ENCODE data around the gene SGCD.

SGCD gene

DNA sequence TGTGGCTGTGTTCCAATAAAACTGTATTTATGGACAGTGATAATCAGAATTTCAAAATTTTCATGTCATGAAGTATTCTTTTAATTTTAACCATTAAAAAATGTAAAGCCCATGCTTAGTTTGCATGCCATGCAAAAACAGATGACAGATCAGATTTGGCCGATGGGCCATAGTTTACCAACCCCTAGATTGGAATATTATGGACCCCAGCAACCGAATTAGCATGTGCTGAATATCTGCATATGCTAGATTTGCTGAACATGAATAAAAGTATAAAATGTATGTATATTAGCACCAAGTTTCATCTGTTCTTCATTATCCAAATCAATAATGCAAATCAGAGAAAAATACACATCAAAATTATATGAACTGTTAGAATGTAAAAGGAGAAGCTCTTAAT is 364.6 kb downstream of the SGCD start:
- DNase-seq (ENCODE audit: low spot score), result no peak

DNA sequence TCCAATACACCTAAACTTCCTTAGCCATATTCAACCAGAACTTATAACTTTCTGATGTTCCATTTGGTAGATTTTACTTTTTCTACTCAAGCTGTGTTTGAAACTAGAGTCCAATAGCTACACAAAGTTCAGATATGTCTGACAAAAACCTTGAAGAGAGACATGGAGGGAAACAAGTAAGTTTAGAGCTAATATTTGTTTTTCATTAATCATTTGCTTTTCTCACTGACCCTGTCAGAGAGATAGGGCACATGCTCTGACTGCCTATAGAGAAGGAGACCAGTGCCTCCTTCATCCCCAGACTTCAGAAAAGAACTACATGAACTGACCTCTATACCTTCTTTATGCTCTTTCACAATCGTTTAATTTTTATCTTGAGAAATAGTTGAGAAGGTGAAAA is 366.1 kb downstream of the SGCD start:
- no peak for DNase-seq (ENCODE audit: low spot score)

- no peak for DNase-seq (ENCODE audit: low spot score)
These were observed 367.6 kb downstream of the SGCD start for GRCh38 chr5:156694598-156694997.

- DNase-seq (ENCODE audit: low spot score), result no peak
These were observed 368.8 kb downstream of the SGCD start for GRCh38 chr5:156695774-156696173.

DNA sequence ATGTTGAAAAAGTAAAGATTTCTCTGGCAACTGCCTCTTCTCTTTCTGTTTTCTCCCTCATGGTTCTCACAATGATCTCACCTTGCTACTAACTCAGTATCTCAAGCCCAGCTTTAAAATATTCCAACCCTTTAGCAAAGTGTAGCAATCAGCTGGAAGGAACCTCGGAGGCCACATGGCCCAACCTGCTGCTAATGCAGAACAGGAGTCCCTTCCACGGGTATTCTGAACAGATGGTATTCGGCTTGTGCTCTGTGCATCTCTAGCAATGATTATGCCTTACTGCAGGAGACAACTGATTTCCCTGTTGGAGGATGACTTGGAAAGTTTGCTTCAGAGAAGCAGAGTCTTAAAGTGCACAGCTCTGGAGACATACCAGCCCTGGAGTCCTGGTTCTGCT is 371.4 kb downstream of the SGCD start:
- peak; percentile 24 for DNase-seq (ENCODE audit: low spot score)

DNA sequence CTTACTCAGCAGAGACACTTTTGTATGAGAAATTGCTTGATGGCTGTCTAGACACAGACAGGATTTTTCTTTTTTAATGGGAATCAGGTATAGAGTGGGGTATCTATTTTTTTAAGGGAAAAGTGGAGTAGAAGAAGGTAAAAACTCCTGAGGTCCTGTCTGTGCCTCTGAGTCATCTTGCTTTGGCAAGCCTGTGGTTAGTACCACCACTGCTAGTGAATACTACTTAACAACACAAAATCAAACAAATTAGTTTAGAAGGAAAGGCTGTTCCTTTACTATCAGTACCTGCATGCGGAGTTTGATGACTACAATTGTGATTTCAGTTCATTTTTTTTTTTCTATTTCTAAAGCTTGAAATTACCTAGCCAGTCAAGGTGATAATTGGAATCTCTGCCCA is 372.2 kb downstream of the SGCD start:
- DNase-seq (ENCODE audit: low spot score), result no peak

DNA sequence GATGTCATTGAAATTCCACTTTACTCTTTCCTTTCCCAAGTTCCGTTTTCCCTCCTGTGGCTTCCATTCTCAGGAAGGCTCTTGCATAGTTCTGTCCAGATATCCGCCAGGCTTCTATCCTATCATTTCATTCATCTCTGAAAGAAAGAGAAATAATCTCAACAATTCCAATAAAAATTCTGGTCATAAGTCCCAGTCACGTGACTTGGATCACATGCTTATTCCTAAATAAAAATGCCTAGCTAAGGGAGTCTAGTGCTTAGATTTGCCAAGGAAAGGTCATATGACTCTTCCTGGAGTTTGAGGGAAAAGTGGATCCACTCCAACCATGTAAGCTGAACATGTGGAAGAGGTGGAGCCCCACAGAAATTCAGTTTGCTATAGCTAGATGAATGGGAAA is 377.2 kb downstream of the SGCD start:
- DNase-seq (ENCODE audit: low spot score), result no peak

DNA sequence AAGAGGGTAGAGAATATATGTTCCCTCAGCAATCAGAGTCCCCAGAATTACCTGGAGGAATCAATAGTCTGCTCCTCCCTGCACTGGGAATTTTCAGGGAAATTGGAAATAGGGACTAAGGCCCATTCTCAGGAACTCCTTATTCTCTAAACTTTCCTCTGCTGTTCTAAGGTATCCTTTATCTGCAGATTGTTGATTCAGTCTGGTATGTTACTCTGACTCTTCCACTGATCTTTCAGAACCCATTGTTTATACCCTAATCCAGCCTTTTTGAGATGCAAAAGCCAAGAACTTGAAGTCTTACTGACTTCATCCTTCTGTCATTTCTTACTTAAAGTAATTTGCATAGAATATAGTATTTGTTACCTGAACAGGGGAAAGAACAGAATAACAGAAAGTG is 379.7 kb downstream of the SGCD start:
- DNase-seq (ENCODE audit: low spot score), result no peak

DNA sequence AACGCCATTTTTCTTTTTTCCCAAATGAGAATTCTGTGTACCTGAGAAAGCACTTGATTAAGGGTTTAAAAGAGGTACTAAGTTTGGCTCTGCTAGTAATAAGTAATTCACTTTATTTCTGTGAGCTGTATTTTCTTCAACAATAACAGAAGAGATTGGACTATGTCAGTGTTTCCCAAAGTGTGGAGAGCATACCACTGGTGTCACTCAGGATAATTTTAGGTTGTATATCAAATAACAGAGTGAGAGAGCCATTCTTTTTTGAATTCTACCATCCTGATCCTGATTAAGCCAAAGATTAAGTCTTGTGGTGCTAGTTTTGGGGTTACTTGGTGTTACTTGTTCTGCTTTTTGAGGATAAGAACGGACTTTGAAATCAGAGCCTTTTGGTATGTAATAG is 380.8 kb downstream of the SGCD start:
- DNase-seq (ENCODE audit: low spot score), result no peak

DNA sequence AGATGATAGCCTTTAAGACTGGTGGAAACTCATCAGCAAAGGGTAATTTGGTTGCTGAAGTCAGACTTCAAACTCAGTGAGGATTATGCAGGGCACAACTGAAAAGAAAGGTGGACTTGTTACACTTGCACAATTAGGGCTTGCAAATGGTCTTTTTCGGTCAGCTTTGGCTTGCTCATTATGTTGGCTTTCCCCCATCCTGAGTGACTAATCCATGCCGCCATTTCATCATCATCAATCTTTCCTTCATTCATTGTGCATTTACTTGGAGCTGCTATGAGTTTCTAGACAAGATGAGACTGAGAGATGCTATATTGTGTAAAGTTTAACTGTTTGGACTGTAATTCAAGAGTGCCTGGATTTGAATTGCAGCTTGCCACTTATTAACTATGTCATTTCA is 388.3 kb downstream of the SGCD start:
- no peak for DNase-seq (ENCODE audit: low spot score)

DNA sequence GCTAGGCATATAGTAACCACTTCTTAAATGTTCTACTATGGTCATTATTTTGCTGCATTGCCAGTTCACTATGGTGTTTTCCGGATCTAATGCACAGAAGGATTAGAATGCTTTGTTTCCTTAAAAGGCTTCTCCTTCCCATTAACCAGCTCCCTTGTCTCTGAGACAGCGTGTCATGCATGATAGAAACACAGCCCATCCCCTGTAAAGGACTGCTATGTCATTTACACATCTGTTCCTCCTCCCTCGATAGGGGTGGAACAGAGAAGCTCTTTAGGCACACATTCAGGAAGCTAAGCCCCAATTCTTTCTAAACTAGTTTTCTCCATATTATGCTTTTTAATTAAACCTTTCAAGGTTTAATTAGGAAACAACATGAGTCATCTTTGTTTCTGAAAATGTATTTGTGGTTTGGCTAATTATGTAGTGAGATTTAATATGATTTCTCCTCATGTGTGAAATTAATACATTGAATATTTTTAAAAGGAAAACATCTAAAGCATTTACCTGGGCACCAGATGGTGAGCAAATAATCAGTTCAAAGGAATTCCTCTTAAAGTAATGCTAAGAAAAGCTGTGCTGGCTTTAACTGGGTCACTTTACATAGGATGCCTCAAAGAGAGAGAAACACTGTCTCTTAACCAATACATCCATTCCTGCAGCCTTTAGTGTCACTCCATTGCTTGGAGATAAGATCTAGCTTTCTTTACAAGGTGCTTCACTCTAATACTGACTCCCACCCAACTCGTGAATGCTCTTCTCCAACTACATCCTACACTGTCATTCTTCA is 389.8 kb downstream of the SGCD start:
- DNase-seq (ENCODE audit: low spot score), result no peak

- no peak for DNase-seq (ENCODE audit: low spot score)
These were observed 392.0 kb downstream of the SGCD start for GRCh38 chr5:156718985-156719384.

- no peak for DNase-seq (ENCODE audit: low spot score)
These were observed 395.4 kb downstream of the SGCD start for GRCh38 chr5:156722358-156722757.

DNA sequence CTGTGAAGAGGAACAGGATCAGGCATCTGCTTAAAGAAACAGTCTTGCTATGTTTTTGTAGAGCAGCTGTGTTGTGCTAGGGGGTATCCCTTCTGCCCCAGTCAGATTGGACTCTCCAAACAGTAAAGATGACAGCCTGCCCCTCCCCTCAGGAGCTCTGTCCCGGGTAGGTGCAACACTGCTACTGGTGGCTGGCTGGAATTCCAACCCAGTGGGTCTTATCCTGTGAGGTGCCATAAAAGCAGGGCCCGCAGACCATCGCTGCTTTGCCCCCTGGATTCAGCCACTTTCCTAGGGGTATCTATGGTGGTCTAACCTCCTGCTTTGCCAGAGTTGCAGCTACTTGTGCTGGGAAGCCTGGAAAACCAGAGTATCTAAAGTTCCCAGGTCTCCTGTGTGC is 408.5 kb downstream of the SGCD start:
- DNase-seq (ENCODE audit: low spot score), result no peak

GRCh38 chr5:156741516-156741915 is 414.6 kb downstream of the SGCD start:
- no peak for DNase-seq (ENCODE audit: low spot score)

- no peak for DNase-seq (ENCODE audit: low spot score)
These were observed 426.9 kb downstream of the SGCD start for GRCh38 chr5:156753846-156754245.

- no peak for DNase-seq (ENCODE audit: low spot score)
These were observed 428.6 kb downstream of the SGCD start for GRCh38 chr5:156755421-156756087.

- DNase-seq (ENCODE audit: low spot score), result peak; percentile 37
These were observed 431.2 kb downstream of the SGCD start for GRCh38 chr5:156758011-156758791.

DNA sequence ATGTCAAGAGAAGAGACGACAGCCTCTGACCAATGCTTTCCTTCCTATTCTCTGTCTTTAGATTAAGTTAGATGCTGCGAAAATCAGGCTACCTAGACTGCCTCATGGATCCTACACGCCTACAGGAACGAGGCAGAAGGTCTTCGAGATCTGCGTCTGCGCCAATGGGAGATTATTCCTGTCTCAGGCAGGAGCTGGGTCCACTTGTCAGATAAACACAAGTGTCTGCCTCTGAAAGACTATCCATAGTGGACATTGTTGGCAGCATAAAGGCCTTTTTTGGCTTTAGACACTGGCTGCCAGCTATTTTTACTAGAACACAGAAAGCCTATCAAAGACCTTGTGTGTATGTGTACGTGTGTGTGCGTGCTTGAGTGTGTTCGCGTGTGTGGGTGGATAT is 432.2 kb downstream of the SGCD start:
- DNase-seq (ENCODE audit: low spot score), result peak; percentile 69

DNA sequence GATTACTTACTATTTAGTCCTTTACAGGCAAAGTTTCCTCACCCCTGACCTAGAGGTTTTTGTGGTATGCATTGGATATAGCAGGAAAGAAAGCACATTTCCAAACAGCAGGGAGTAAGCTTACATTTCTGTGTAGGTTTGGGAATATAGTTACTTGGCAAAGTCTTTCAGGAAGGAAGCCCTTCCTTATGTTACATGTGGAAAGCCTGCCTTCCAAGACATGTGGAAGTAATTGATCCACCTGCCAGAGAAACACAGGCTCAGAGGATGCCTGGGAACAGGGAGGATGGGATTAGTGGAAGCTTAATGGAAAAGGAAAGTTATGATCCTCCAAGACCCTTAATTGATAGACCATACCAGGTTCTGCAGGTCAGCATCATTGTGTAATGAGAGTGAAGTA is 435.8 kb downstream of the SGCD start:
- DNase-seq (ENCODE audit: low spot score), result no peak

DNA sequence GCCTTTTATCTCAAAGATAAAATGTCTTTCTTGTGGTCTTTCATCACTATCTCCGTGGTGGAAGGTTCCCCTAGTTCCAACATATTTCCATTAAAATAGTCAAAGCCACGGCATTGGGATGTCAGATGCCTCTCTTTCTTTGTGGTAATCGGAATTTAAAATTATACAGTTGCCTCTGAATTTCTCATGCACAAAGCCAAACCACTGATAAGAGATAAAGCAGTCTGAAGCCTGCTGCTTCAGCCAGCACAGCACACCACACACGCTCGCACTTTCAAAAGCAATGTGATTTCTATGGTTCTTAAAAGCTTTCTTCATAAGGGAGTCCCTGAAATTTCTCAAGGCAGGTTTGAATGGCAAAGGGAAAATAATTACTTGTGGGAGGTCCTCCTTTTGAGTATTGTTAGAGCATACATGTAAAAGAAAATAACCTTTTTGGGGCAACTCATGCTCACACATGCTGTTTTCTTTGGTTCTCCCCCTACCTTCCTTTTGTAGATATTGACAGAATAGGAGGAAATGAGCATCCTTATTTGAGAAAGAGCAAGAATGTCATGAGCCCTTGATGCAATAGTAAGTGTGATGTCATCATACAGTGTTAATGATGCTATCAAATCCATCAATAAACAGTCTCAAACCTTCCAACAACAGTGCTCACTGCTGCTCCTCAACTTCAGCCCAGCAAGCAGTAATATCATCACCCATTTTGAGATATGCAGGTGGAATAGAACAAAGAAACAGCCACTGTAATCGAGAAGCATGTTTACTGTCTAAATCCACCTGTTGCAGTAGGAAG is 437.4 kb downstream of the SGCD start:
- DNase-seq (ENCODE audit: low spot score), result no peak

- DNase-seq (ENCODE audit: low spot score), result no peak
These were observed 447.3 kb downstream of the SGCD start for GRCh38 chr5:156774273-156774672.

Data from pons (tissue), 1 donor.